H1 (cell line): ENCODE results near the gene ALDH3B1. TPM values are rescaled to one million over a fixed set of nuclear protein-coding genes. Genes with fewer than 3 reads are reported as not detected.
A peak's percentile ranks its signal among the peaks of the same experiment; 100 is the strongest.

Source experiments
- CTCF ChIA-PET: fragments of 300-600 bp; sonication (Branson Sonifier 250); formaldehyde crosslinking; loops from one replicate; lab custom pipeline; 2021; ENCODE audit not compliant: partially characterized antibody; lab: Charles Lee
- POLR2A ChIA-PET: fragments of 300-600 bp; sonication (Branson Sonifier 250); formaldehyde crosslinking; loops from one replicate; lab custom pipeline; 2021; ENCODE audit warnings: inconsistent platforms; ENCODE audit not compliant: partially characterized antibody; lab: Charles Lee
- DNase-seq, 2 experiments: peaks; one replicate each; pipeline versions ENCODE4 v3.0.0 to v3.0.0-alpha.2; 2010 to 2022; ENCODE audit warnings: low spot score in 2 of 2, low read depth in 1 of 2, mixed read lengths in 1 of 2
- FAIRE-seq: peaks from 2 replicates; lab custom pipeline; 2011; peaks lifted over from hg19 to GRCh38; lab: Jason Lieb, UNC
- H2AFZ ChIP-seq: 2 replicates; pipeline ENCODE4 v1.8.1; 2012; ENCODE audit warnings: low read length, inconsistent platforms
- H2AK5ac ChIP-seq: 2 replicates; pipeline ENCODE4 v1.6.1; 2013; ENCODE audit warnings: low read depth, low read length
- H2BK120ac ChIP-seq: replicated peaks from 2 replicates; pipeline ENCODE3; 2013; ENCODE audit warnings: low read depth, low read length, inconsistent platforms
- H2BK12ac ChIP-seq: 2 replicates; pipeline ENCODE4 v1.6.1; 2013; ENCODE audit warnings: low read depth, low read length
- H2BK15ac ChIP-seq: 2 replicates; pipeline ENCODE4 v1.6.1; 2013; ENCODE audit warnings: low read length
- H2BK20ac ChIP-seq: 2 replicates; pipeline ENCODE4 v1.6.1; 2013; ENCODE audit warnings: low read length
- H2BK5ac ChIP-seq: 2 replicates; pipeline ENCODE4 v1.6.1; 2013; ENCODE audit warnings: low read depth, low read length
- H3K14ac ChIP-seq: 2 replicates; pipeline ENCODE4 v1.6.1; 2013; ENCODE audit warnings: inconsistent platforms; ENCODE audit not compliant: insufficient read length
- H3K18ac ChIP-seq: 2 replicates; pipeline ENCODE4 v1.6.1; 2013; ENCODE audit warnings: low read length; ENCODE audit errors: extremely low read depth
- H3K23ac ChIP-seq: 2 replicates; pipeline ENCODE4 v1.6.1; 2013; ENCODE audit warnings: inconsistent platforms; ENCODE audit not compliant: insufficient read length
- H3K23me2 ChIP-seq: 2 replicates; pipeline ENCODE4 v1.6.1; 2013; ENCODE audit warnings: low read depth, low read length
- H3K27ac ChIP-seq: 2 replicates; pipeline ENCODE4 v1.6.1; 2011; ENCODE audit warnings: low read depth, low read length, inconsistent platforms
- H3K27me3 ChIP-seq, 4 experiments: replicated peaks in 1 of 4; 1 replicate in 1 of 4; 2 replicates in 3 of 4; pipeline versions ENCODE4 v1.6.1 to v1.8.1; 2011 to 2013; ENCODE audit warnings: low read length in 3 of 4, mild to moderate bottlenecking in 3 of 4, inconsistent platforms in 2 of 4, mixed read lengths in 2 of 4, moderate library complexity in 1 of 4; ENCODE audit not compliant: control insufficient read depth in 3 of 4, insufficient read depth in 3 of 4; ENCODE audit errors: extremely low read depth in 1 of 4
- H3K36me3 ChIP-seq, 4 experiments: 2 replicates each; pipeline versions ENCODE4 v1.6.1 to v1.8.1; 2011 to 2013; ENCODE audit warnings: mild to moderate bottlenecking in 4 of 4, low read length in 3 of 4, moderate library complexity in 2 of 4, control low read depth in 1 of 4, inconsistent platforms in 1 of 4; ENCODE audit not compliant: insufficient read depth in 4 of 4, control insufficient read depth in 2 of 4
- H3K4ac ChIP-seq: replicated peaks from 2 replicates; pipeline ENCODE3; 2013; ENCODE audit warnings: low read length, low read depth, mixed read lengths, inconsistent platforms; ENCODE audit not compliant: insufficient read length
- H3K4me1 ChIP-seq, 4 experiments: replicated peaks in 1 of 4; 1 replicate in 1 of 4; 2 replicates in 3 of 4; pipeline versions ENCODE4 v1.6.1 to v1.8.1; 2011 to 2013; ENCODE audit warnings: low read length in 3 of 4, inconsistent platforms in 2 of 4, mixed read lengths in 1 of 4; ENCODE audit not compliant: insufficient read depth in 4 of 4, control insufficient read depth in 3 of 4
- H3K4me2 ChIP-seq, 2 experiments: 2 replicates each; pipeline versions ENCODE4 v1.6.1 to v1.8.1; 2011 to 2013; ENCODE audit warnings: low read depth in 2 of 2, low read length in 2 of 2, control low read depth in 1 of 2, inconsistent platforms in 1 of 2, mild to moderate bottlenecking in 1 of 2; ENCODE audit not compliant: insufficient read depth in 1 of 2
- H3K4me3 ChIP-seq, 4 experiments: fragments of 200-600, 300-600 bp in 1 of 4; sonication (generic), shearing (Covaris generic), sonication (Bioruptor Twin) in 1 of 4; 2 replicates each; pipeline versions ENCODE4 v1.5.1 to v1.8.1; 2011 to 2016; ENCODE audit warnings: low read length in 4 of 4, low read depth in 3 of 4, control low read depth in 2 of 4, inconsistent platforms in 2 of 4, mild to moderate bottlenecking in 2 of 4, mixed read lengths in 1 of 4, moderate library complexity in 1 of 4; ENCODE audit not compliant: insufficient read depth in 2 of 4; ENCODE audit errors: extremely low read depth in 1 of 4
- H3K56ac ChIP-seq: replicated peaks from 2 replicates; pipeline ENCODE3; 2013; ENCODE audit warnings: low read depth, mild to moderate bottlenecking, mixed read lengths, low read length, inconsistent platforms; ENCODE audit not compliant: insufficient read length
- H3K79me1 ChIP-seq: 2 replicates; pipeline ENCODE4 v1.6.1; 2013; ENCODE audit warnings: low read depth, low read length, control low read depth
- H3K79me2 ChIP-seq, 2 experiments: 2 replicates each; pipeline versions ENCODE4 v1.6.1 to v1.8.1; 2012 to 2013; ENCODE audit warnings: low read length in 2 of 2, mild to moderate bottlenecking in 2 of 2, inconsistent platforms in 1 of 2; ENCODE audit not compliant: insufficient read depth in 2 of 2, control insufficient read depth in 1 of 2
- H3K9ac ChIP-seq, 4 experiments: replicated peaks in 1 of 4; 1 replicate in 1 of 4; 2 replicates in 3 of 4; pipeline versions ENCODE4 v1.6.1 to v1.8.1; 2011 to 2013; ENCODE audit warnings: low read depth in 3 of 4, low read length in 3 of 4, control low read depth in 2 of 4, mild to moderate bottlenecking in 2 of 4, moderate library complexity in 2 of 4, inconsistent platforms in 1 of 4; ENCODE audit errors: extremely low read depth in 1 of 4
- H3K9me3 ChIP-seq, 2 experiments: 2 replicates each; pipeline versions ENCODE4 v1.6.1 to v1.8.1; 2012 to 2013; ENCODE audit warnings: mild to moderate bottlenecking in 2 of 2, moderate library complexity in 2 of 2, control low read depth in 1 of 2, inconsistent platforms in 1 of 2, low read depth in 1 of 2, low read length in 1 of 2, mixed read lengths in 1 of 2; ENCODE audit not compliant: insufficient read depth in 2 of 2
- H4K20me1 ChIP-seq, 2 experiments: replicated peaks in 1 of 2; 2 replicates each; pipeline versions ENCODE3 to v1.8.1; 2011 to 2013; ENCODE audit warnings: inconsistent platforms in 2 of 2, low read length in 2 of 2, mild to moderate bottlenecking in 1 of 2; ENCODE audit not compliant: insufficient read depth in 2 of 2, control insufficient read depth in 1 of 2
- H4K5ac ChIP-seq: 2 replicates; pipeline ENCODE4 v1.6.1; 2013; ENCODE audit warnings: low read length, low read depth, mixed read lengths, inconsistent platforms; ENCODE audit not compliant: insufficient read length
- H4K8ac ChIP-seq: 2 replicates; pipeline ENCODE4 v1.8.0; 2013; ENCODE audit warnings: mild to moderate bottlenecking, moderate library complexity, low read length, inconsistent platforms; ENCODE audit not compliant: insufficient read depth; ENCODE audit errors: extremely low read depth
- H4K91ac ChIP-seq: replicated peaks from 2 replicates; pipeline ENCODE3; 2013; ENCODE audit warnings: low read length, mixed read lengths, inconsistent platforms; ENCODE audit not compliant: insufficient read length
- CBX5 ChIP-seq: fragments of 300-800, 300-1000 bp; sonication (generic); IDR thresholded peaks from 2 replicates; pipeline ENCODE4 v1.7.1; 2016; ENCODE audit warnings: antibody characterized with exemption, low read length, low read depth
- KDM5A ChIP-seq: fragments of 200-600 bp; IDR thresholded peaks from 2 replicates; pipeline ENCODE4 v1.7.1; 2012; ENCODE audit warnings: mild to moderate bottlenecking, low read length, inconsistent platforms, mixed read lengths
- MAFK ChIP-seq: IDR thresholded peaks from 2 replicates; pipeline ENCODE4 v1.6.1; 2012; ENCODE audit warnings: low read depth, mild to moderate bottlenecking, improper control_type of control experiment, low read length
- NANOG ChIP-seq: IDR thresholded peaks from 2 replicates; pipeline ENCODE4 v1.6.1; 2011; ENCODE audit warnings: low read length, low read depth, mild to moderate bottlenecking, inconsistent platforms; ENCODE audit not compliant: insufficient read depth, poor library complexity, severe bottlenecking
- PHF8 ChIP-seq: fragments of 200-600 bp; sonication (generic); conservative IDR thresholded peaks from 2 replicates; pipeline ENCODE4 v1.7.1; 2012; ENCODE audit warnings: low read depth, mild to moderate bottlenecking, inconsistent platforms, low read length, moderate library complexity
- POU5F1 ChIP-seq: IDR thresholded peaks from 2 replicates; pipeline ENCODE4 v1.6.1; 2011; ENCODE audit warnings: low read depth, mild to moderate bottlenecking, low read length, moderate library complexity
- RFX5 ChIP-seq: IDR thresholded peaks from 2 replicates; pipeline ENCODE4 v1.6.1; 2011; ENCODE audit warnings: low read depth, low read length, improper control_type of control experiment, borderline replicate concordance
- RNF2 ChIP-seq: fragments of 200-900, 300-1000 bp; sonication (generic); IDR thresholded peaks from 2 replicates; pipeline ENCODE4 v1.7.1; 2016; ENCODE audit warnings: borderline replicate concordance, low read depth, mild to moderate bottlenecking, antibody characterized with exemption, low read length; ENCODE audit not compliant: poor library complexity, severe bottlenecking; ENCODE audit errors: missing control alignments
- SIN3A ChIP-seq, 2 experiments: IDR thresholded peaks in 1 of 2; conservative IDR thresholded peaks in 1 of 2; 2 replicates each; pipeline ENCODE4 v1.6.1; 2011 to 2012; ENCODE audit warnings: low read length in 2 of 2, improper control_type of control experiment in 1 of 2, low read depth in 1 of 2, mild to moderate bottlenecking in 1 of 2
- SIX5 ChIP-seq: IDR thresholded peaks from 2 replicates; pipeline ENCODE4 v1.6.1; 2011; ENCODE audit warnings: mild to moderate bottlenecking, low read depth, low read length
- SP1 ChIP-seq: IDR thresholded peaks from 2 replicates; pipeline ENCODE4 v1.6.1; 2011; ENCODE audit warnings: low read depth, low read length
- SUZ12 ChIP-seq: fragments of 200-600 bp; sonication (generic); IDR thresholded peaks from 2 replicates; pipeline ENCODE4 v1.6.1; 2012; ENCODE audit warnings: mild to moderate bottlenecking, inconsistent platforms, low read length, moderate library complexity, mixed read lengths
- TEAD4 ChIP-seq: IDR thresholded peaks from 2 replicates; pipeline ENCODE4 v1.6.1; 2012; ENCODE audit warnings: low read depth, low read length, inconsistent platforms, mixed read lengths
- YY1 ChIP-seq: IDR thresholded peaks from 2 replicates; pipeline ENCODE4 v1.6.1; 2011; ENCODE audit warnings: low read depth, mild to moderate bottlenecking, low read length
- WGBS, 2 experiments: shearing (Covaris generic) in 1 of 2; methylation state at CpG; one replicate each; pipeline versions ENCODE4 v1.1.6 to v1.1.7; 2013 to 2015; ENCODE audit warnings: low lambda C conversion rate in 2 of 2, mixed read lengths in 2 of 2, inconsistent platforms in 1 of 2, low coverage in 1 of 2, missing lambda C conversion rate in 1 of 2; ENCODE audit not compliant: insufficient replicate concordance in 2 of 2, insufficient coverage in 1 of 2, insufficient read length in 1 of 2; ENCODE audit errors: extremely low coverage in 1 of 2, missing lambda C conversion rate in 1 of 2; 5-methylcytosine and 5-hydroxymethylcytosine counted together
- polyA plus RNA-seq, 7 experiments: library from polyadenylated mRNA; depleted of rRNA in 3 of 7; stranded (reverse) in 5 of 7; unstranded in 2 of 7; fragments of >200 nt in 5 of 7; fragments of 200-250 nt in 2 of 7; gene quantifications; 1 replicate in 5 of 7; 2 replicates in 1 of 7; 4 replicates in 1 of 7; pipeline versions ENCODE4 v1.2.1 to v1.2.3, GENCODE V29; 2011 to 2013; ENCODE audit warnings: missing spikeins in 2 of 7, mixed read lengths in 2 of 7
- total RNA-seq: library from RNA; stranded (reverse); fragmentation: NEBNext Ultra II Directional; extraction: Animal tissue kit (Norgen Biotek cat#: 25700); gene quantifications from 2 replicates; pipeline ENCODE4 v1.2.1, GENCODE V29; 2021

ALDH3B1 gene
- total and polyA plus RNA-seq, 2 of the 8 experiments (the other 6 are each of a cell fraction or from before 2014, with no cell fraction given), result 0.32 to 0.47 TPM

GRCh38 chr11:67996051-67996450 lies 14.1 kb upstream of the ALDH3B1 start:
- Histone ChIP-seq H4K8ac (no peak overlapping the region; the same call in 1 of the 2 replicates), H3K23ac (no peak overlapping the region), H3K18ac (no peak overlapping the region), H2AK5ac (no peak overlapping the region), H2BK12ac (no peak overlapping the region), H2AFZ (no peak overlapping the region), H3K79me1 (no peaks in the 10 kb centered on the region), H3K56ac (no peak overlapping the region), H2BK5ac (no peak overlapping the region), H3K9me3 (no peaks in the 10 kb centered on the region), H3K23me2 (peaks cover 2% of the 10 kb centered on the region; the same call in 1 of the 2 replicates), H3K27ac (no peak overlapping the region), H2BK15ac (no peak overlapping the region), H3K9ac (no peak overlapping the region), H3K14ac (no peak overlapping the region), H4K91ac (no peak overlapping the region), H2BK20ac (no peak overlapping the region), H3K4ac (no peak overlapping the region), H3K27me3 (no peaks in the 10 kb centered on the region), H3K4me3 (peak overlapping the region in 1 of 4 experiments; percentile 65; a peak in 1 of 8 replicates), H4K20me1 (no peaks in the 10 kb centered on the region), H2BK120ac (no peak overlapping the region), H3K79me2 (no peaks in the 10 kb centered on the region), H4K5ac (no peak overlapping the region), H3K4me1 (peaks cover 0 to 9% (median 8%) of the 10 kb centered on the region in 4 experiments; a peak in 5 of 7 replicates), H3K4me2 (peak overlapping the region in 1 of 2 experiments; percentile 76; a peak in 1 of 4 replicates), H3K36me3 (no peaks in the 10 kb centered on the region)
- DNase-seq (no peak), FAIRE-seq (no peak)
- WGBS, 2 experiments, result 88% methylated on average over 8 of the region's 13 CpGs; no CpG with 5 or more reads in 1 of the 2 experiments
- ChIA-PET POLR2A (no interaction called here), CTCF (interaction anchor here (3.9 kb wide), 1 partner anchor 13 kb away, joined by 20 read pairs; the partner anchor contains the start of gene ALDH3B1)
- TF ChIP-seq RNF2 (no peak), SUZ12 (no peak), CBX5 (no peak), MAFK (no peak), RFX5 (no peak), SIN3A (conservative IDR thresholded peaks at IDR 0.05 in 1 of 2, IDR thresholded peaks at IDR 0.05 in 1 of 2; ENCODE audit: low read depth in 1 of 2, low read length in 2 of 2) (no peak), PHF8 (no peak), SIX5 (no peak), YY1 (no peak), KDM5A (no peak), POU5F1 (no peak), TEAD4 (no peak), SP1 (no peak), NANOG (no peak)
